Stimulated activated CD4-positive, alpha-beta T cell treated with anti-CD3 and anti-CD28 coated beads, Interleukin-2, amount 100 ng/mL, for 4 hours (primary cell): Measurements from ENCODE around the gene DBNL.

Experiments
- DNase-seq: peaks from one replicate; pipeline ENCODE4 v3.0.0-alpha.2; 2020; ENCODE audit warnings: low read depth

Gene DBNL

DNA sequence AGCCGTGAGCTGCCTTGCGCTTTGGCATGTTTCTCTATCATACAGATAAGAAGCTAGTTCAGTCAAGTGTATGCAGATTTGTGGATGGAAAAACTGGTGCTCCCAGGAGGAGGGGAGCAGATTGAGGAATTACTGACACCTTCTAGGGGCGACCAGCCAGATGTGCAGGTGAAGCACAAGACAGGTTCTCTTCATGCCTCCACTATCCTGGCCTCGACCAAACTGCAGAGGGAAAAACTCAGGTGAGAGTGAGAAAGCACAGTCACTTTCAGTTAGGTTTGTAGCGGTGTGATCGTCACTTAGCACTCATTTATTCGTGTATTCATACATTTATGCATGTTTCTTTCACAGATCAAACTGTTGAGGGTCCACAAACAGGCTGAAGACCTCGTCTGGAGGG, 600 bp upstream of the DBNL start:
- DNase-seq = no peak

GRCh38 chr7:44045226-44046014, 918 bp downstream of the DBNL start:
- no peak for DNase-seq

DNA sequence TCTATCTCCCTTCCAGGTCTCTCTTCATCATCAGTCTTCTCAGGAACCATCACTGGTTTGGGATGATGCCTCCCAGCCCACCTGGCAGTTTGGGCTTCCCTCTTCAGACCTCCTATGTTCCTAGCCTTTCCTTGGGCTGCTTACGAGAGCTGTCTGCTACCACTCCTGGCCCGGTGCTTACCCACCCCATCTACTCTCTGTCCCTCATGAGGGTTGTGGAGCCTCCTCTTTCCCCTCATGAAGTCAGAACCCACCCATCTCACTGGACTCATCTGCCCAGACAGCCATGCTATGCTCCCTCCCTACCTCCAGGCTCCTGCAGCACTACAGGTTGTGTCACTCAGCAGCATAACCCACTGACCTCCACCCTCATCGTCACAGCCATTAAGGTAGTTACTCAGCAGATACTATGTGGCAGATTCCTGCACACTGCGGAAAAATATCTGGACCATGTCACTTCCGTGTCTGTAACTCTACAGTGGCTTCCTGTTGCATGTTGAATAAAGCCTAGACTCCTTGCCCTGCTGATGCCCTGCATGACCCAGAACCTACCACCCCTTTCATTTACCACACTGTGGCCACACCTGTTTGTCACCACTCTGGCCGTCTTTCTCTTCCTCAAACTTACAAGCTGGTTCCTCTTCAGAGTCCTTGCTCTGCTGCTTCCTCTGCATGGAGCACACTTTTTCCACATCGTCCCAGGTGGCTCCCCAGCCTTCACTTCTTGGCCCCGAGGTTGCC, 2.0 kb downstream of the DBNL start:
- no peak for DNase-seq

DNA sequence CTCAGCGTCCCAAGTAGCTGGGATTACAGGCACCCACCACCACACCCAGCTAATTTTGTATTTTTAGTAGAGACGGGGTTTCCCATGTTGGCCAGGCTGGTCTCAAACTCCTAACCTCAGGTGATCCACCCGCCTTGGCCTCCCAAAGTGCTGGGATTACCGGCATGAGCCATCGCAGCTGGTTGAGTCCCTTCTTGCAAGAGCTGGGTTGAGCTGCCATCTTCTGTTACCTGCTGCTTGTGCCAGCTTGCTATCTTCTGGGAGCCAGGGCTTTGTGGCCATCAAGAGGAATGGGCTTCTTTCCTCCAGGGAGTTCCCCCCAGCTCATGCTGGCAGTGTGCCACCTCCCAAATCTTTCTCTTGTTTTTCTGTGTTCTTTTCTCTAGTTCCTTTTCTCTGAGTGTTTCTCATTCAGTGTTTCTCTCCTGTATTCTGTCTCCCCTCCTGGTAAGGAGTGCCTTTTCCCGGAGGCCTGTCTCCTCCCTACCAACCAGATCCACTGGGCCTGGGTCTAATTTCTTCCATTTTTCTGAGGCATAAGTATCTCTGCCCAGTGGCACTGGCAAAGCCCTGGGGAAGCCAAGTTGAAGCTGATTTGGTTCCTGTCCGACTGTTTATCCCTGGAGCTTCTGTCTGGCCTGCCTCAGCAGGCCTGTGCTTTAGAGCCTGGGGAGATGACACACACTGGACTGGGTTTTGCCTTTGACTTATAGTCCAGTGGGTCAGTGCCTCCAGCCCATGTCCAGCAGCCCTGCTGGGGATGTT, 3.7 kb downstream of the DBNL start:
- no peak for DNase-seq

DNA sequence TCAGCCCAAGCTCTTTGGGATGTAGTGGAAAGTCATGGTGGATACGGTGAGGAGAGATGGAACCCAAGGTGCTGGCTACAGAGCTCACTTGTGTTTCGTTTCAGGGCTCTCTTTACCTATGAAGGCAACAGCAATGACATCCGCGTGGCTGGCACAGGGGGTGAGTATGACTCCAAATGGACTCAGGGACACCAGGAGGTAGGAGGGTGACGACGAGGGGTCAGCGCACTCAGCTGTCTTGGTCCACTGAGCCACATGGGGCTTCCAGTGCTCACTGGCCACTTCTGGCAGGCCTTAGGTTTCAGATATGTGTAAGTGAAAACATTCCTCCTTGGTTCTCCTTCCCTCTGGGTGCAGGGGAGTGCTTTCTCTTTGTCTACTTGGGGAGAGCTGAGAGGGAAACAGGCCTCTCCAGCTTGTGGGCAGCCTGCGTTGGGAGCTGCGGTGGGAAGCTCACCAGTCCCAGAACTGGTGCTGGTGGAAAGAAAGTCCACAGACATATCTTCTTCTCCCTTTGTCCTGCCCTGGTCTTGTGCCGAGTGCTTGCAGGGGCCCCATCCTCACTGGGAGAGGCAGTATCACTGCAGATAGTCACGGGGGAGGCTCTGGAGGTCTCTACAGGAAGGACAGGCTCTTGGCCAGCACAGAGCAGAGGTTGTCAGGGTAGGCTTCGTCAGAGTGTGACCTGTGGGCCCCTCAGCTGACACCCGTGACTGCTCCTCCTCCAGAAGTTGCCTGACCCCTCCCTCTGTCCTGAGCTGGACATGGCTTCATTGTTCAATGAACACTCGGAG, 5.8 kb downstream of the DBNL start:
- DNase-seq = no peak

GRCh38 chr7:44050915-44051560, 6.5 kb downstream of the DBNL start:
- no peak for DNase-seq

- no peak for DNase-seq
These were observed 7.2 kb downstream of the DBNL start for GRCh38 chr7:44051611-44052220.

DNA sequence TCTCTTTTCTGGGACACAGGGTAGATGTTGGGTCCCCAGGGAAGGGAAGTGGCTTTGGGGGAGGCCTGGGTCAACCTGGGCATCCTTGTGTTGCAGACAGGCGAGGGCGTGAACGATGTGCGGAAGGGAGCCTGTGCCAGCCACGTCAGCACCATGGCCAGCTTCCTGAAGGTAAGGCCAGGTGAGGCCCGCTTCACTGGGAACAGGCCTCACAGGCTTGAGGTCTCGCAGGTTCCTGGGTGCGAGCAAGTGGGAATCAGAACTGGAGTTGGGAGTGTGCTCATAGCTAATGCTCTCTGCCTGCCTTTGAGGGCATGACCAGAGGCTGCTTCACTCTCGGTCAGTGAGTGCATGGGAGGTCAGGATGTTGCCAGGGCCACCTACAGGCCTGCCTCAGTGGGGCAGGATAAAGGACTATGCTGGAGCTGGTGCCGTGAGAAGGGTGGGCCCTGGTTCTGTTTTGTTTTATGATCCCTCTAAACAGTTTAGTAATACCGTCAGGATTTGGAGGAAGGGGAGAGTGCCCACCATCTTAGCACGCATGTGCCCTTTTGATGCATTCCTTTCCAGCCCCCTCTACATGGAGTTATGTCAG, 8.4 kb downstream of the DBNL start:
- DNase-seq = no peak

GRCh38 chr7:44056681-44057080, 12.2 kb downstream of the DBNL start:
- DNase-seq = no peak

DNA sequence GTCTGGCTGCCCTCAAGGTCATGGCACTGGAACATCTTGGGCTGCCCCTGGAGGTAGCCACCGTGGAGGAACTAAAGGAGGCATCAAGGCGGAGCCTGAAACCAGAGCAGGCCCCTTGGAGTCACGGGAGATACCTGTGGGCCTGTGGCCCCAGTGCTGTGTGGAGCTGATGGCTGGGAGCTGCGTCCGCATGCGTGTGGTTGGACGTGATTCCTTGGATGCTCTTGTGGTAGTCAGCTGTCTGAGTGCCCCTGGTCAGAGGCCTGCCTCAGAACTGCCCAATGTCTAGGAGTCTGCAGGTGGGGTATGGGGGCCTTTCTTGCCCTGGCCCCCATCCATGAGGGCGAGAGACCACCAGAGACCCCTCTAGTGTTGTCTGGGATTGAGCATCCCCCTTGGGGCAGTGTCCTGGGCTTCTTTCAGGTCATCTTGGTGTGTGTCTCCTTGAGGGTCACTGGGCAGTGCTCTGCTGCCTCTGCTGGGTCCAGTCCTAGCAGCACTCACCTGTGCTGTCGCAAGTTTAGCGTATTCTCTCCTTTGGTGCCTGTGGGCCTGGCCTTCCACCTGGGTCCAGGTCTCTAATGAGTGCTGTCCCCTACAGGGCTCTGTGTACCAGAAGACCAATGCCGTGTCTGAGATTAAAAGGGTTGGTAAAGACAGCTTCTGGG, 12.8 kb downstream of the DBNL start:
- no peak for DNase-seq

- no peak for DNase-seq
These were observed 13.6 kb downstream of the DBNL start for GRCh38 chr7:44057849-44058758.

DNA sequence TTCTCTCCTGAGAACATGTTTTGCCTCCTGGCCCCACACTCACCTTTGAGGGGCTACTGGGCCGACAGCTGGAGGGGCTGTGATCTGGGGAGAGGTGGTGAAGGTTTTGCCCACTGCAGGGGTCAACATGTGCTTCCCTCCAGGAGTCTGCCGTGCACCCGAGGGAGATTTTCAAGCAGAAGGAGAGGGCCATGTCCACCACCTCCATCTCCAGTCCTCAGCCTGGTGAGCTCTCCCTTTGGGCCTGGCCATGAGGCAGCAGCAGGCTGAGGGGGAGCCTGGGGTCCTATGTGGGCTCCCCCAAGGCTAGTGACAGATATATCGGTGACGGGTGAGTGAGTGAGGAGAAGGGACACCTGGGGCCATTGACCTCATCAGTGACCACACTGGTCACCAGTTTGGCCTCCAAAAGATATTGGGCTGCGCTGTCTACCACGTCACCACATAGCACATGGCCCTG, 14.3 kb downstream of the DBNL start:
- no peak for DNase-seq

DNA sequence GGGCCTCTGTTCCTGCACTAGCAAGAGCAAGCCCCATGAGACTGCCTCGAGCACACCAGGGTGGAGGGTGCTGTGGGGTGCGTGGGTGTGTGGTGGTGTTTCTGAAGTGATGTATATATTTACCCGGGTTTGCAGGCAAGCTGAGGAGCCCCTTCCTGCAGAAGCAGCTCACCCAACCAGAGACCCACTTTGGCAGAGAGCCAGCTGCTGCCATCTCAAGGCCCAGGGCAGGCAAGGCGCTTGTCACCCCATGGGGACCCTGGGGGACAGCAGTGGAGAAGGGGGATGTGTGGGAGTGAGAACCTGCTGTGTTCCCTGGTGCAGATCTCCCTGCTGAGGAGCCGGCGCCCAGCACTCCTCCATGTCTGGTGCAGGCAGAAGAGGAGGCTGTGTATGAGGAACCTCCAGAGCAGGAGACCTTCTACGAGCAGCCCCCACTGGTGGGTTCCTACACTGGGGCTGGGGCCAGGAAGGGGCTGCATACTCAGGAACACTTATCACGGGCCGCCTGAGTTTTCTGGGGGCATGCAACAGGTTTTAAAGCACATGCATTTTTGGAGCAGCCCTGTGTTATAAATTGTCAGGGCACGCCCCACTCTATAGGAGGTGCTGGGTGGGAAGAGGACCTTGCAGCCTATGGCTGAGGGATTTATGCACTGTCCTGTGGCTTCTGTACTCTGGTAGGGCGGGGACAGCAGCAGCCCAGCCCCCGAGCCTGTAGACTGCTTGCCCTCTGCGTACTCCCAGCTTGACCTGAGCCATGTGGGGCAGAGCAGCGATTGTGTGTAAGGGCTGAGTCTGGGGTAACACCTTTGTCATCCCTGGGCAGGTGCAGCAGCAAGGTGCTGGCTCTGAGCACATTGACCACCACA, 15.0 kb downstream of the DBNL start:
- no peak for DNase-seq

DNA sequence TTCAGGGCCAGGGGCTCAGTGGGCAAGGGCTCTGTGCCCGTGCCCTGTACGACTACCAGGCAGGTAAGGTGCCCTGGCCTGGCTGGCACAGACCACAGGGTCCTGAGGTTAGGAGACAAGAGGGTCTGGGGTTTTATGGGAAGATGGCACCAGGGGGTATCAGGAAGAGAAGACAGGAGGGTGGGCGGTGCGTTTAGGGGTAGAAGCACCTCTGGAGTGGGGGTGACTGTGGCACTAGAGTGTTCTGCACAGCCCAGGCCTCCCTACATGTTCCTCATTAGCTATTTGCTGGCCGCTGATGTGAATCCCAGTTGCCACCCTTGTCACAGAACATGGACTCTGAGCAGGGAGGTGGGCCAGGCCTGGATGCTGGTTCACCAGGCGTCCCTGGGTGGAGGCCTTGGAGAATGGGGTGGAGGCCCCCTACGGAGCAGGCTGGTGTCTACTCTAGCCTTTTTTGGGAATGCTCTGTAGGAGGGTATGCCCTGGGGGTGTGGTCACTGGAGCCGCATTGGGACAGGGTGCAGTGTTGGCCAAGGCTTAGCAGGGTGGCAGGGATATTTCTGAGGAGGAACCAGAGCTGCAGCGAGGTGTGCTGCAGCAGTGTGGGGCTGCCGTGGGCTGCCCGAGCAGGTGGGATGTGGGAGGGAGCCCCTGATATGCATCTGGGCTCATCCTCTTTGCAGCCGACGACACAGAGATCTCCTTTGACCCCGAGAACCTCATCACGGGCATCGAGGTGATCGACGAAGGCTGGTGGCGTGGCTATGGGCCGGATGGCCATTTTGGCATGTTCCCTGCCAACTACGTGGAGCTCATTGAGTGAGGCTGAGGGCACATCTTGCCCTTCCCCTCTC, 15.8 kb downstream of the DBNL start:
- DNase-seq = no peak

GRCh38 chr7:44060948-44061644, 16.6 kb downstream of the DBNL start:
- no peak for DNase-seq

- DNase-seq = no peak
These were observed 17.2 kb downstream of the DBNL start for GRCh38 chr7:44061645-44062179.
